Hematopoietic multipotent progenitor cell treated with erythropoietin and hydrocortisone succinate and interleukin-3 and kit ligand, for 17 days (in vitro differentiated cells): ENCODE measurements around the gene RNF40.
A peak's percentile ranks its signal among the peaks of the same experiment; 100 is the strongest.

ENCODE experiments used
- DNase-seq: peaks from one replicate; pipeline ENCODE4 v3.0.0-alpha.2; 2015; ENCODE audit warnings: low spot score

RNF40 gene

GRCh38 chr16:30762991-30763725 lies 1.0 kb downstream of the RNF40 start:
- DNase-seq, result no peak

- no peak for DNase-seq
Measured at GRCh38 chr16:30764086-30764485, 2.0 kb downstream of the RNF40 start.

GRCh38 chr16:30764816-30765465 lies 2.8 kb downstream of the RNF40 start:
- DNase-seq, result no peak

GRCh38 chr16:30766206-30766932 lies 4.2 kb downstream of the RNF40 start:
- DNase-seq, result peak; percentile 77

GRCh38 chr16:30766933-30767284 lies 4.8 kb downstream of the RNF40 start:
- DNase-seq, result no peak

DNA sequence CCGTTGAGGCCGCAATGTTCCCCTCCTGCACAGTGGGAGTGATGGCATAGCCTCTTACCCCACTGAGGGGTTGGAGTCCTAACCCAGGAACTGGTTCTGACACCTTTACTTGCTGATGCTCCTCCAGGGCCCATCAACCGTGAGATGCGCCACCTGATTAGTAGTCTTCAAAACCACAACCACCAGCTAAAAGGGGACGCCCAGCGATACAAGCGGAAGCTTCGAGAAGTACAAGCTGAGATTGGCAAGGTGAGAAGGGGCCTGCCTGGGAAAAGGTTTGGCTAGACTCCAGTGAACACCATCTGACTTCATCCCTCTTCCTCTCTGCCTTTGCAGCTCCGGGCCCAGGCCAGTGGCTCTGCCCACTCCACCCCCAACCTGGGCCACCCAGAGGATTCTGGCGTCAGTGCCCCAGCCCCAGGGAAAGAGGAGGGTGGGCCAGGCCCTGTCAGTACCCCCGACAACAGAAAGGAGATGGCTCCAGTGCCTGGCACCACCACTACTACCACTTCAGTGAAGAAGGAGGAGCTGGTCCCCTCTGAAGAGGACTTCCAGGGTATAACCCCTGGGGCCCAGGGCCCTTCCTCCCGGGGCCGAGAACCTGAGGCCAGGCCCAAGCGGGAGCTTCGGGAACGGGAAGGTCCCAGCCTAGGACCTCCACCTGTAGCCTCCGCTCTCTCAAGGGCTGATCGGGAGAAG lies 5.8 kb downstream of the RNF40 start:
- no peak for DNase-seq

DNA sequence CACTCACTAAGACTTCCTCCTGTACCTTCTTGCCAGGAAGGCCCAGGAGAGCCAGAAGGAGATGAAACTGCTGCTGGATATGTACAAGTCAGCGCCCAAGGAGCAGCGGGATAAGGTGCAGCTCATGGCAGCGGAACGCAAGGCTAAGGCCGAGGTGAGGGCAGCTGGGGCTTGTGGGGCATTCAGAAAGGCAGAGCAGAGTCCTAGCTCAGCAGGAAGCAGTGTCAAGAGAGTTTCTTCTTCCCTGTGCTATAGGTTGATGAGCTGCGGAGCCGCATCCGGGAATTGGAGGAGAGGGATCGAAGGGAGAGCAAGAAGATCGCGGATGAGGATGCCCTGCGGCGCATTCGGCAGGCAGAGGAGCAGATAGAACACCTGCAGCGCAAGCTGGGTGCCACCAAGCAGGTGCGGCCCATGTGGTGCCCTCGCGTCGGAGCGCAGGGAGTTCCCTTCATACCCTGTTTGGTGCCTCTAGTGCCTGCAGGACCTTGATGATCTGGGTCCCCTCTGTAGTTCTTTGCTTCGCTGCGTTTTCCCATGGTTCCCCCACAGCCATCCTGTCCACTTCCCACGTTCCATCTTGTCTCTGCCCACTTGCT lies 6.6 kb downstream of the RNF40 start:
- DNase-seq, result no peak

- DNase-seq, result no peak
Measured at GRCh38 chr16:30769379-30770089, 7.4 kb downstream of the RNF40 start.

DNA sequence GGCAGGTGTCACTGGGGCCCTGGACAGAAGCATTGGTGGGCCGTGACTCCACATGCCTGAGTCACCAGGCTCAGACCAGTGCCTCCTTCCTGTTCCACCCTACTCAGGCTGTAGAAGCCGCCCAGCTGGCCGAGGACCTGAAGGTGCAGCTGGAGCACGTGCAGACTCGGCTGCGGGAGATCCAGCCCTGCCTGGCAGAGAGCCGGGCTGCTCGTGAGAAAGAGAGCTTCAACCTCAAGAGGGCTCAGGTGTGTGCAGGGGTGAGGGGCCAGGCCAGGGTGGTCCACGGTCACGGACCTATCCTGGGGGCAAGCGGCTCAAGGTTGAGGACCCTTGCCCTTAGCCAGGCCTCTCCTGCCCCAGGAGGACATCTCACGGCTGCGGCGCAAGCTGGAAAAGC lies 9.6 kb downstream of the RNF40 start:
- no peak for DNase-seq

- no peak for DNase-seq
Measured at GRCh38 chr16:30773826-30774225, 11.7 kb downstream of the RNF40 start.

DNA sequence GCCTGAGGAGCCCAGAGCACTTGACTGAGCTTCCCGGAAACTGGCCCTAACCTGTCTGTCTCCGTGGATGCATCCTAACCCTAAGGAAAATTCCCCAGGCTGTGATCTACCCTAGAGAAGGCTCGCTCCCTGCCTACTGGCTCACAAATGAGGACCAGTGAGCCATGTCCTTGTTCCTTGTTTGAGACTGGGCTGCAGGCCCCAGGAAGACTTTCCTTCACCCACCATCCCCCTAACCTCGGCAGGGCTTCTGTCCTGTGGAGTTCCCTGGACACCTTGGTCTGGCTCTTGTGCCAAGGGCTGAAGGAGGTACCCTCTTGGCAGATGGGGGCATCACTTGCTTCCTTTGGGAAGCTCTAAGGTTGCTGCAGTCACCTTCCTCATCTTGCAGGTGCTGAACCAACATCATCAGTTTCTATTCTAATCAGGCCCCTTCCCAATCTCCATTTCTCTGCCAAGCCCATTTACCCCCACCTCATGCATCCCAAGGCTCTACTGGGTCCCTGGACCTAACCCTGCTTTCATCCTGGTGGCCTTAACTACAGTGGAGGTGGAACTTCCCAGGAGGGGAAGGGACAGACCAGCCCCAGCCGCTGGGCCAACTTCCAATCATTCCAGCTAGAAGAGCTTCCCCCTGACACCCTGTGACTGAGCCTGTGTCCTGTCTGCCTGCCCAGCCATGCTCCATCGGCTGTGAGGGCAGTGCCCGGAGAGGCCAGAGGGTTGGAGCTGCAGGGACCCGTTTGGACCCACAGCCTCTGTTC lies 12.4 kb downstream of the RNF40 start:
- no peak for DNase-seq

GRCh38 chr16:30775131-30775391 lies 12.9 kb downstream of the RNF40 start:
- DNase-seq, result no peak

DNA sequence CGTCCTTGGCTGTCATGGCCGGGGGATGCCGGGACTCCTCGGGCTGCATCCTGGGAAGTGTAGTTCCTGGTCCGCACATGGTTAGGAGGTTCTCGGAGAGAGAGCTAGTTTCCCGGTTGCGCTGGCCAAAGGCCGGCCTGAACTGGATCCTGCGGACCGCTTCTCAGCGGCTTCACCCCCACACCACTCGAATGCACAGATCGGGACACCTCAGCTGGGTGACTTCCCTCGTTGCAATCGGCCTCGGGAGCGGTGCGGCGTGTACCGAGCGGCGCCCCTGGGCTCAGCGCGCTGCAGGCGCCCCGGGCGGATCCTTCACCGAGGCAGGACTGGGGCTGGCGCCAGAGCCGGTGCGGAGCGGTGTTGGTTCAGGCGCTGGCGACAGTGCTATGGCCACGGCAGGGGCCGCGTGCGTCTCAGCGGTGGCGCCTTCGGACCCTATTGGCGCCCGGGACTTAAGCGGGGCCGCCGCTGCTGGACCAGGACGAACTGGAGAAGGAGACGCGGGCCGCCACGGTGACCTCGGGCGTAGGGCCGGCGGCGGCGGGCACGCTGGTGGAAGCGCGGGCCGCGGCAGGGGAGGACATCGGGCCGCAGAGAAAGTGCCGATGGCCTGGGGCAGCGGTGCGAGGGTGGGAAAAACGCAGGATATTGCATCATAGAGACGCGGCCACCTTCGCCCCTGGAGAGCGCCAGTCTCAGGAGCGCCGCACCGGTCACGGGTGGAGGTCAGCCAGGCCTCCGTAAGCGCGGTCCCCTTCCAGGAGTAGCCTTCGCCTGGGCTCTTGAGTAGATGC lies 13.5 kb downstream of the RNF40 start:
- no peak for DNase-seq

GRCh38 chr16:30777591-30778297 lies 15.6 kb downstream of the RNF40 start:
- no peak for DNase-seq

DNA sequence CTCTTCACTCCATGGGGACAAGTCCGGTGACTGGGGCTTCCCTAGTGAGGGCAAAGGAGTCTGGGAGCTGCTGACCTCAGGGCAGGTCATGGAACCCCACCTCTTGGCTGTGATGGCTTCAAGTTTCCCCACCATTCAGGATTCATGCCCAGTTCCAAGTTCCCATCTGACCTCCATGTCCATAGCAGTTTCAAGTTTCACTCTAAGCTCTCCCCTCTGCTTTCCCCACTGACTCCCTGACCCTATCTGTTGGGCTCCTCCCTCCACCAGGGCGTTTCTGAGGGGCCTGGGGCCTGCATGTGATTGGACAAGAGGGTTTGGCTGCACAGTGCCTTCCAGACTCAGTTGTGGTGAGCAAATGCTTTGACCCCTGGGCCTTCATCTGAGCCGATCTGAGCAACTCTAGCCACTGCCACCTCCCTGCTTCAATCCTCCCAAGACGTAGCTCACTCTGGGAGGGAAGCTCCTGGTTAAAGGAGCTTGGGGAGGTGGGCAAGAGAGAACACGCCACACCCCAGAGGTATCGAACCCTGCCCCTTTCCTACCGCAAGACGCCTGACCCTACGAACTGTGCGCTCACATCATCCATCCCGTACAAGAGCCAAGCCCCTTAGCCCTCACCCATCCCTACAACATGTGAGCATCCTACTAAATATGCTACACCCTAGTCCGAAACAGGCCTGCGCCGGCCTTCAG lies 16.6 kb downstream of the RNF40 start:
- no peak for DNase-seq

GRCh38 chr16:30779596-30779995 lies 17.5 kb downstream of the RNF40 start:
- DNase-seq, result no peak

- DNase-seq, result no peak
Measured at GRCh38 chr16:30780021-30780420, 17.9 kb downstream of the RNF40 start.

DNA sequence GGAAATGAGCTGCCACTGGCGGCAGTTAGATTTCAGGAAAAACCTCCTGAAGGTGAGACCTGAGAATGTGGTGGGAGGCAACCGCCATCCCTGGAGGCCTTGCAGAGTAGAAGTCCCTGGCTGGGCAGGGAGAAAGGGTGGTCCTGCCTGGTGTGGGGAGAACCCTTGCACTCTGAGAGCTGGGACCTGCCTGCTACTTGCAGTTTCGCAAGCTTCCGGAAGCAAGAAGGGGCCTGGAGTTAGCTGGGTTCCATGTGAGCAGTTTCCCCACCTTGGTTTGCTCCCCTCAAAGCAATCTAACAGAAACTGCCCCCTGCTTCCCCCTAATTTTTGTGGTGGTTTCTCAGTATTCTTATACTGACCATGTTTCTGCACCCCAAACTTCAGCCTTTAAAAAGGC lies 18.4 kb downstream of the RNF40 start:
- DNase-seq, result no peak
